COR-L47 (cell line): Measurements from ENCODE around the gene TRAPPC11.
"Not testable (repeated sequence)": the region's sequence is repeated elsewhere in the genome, so short reads cannot be mapped to it uniquely, and the experiment has no call there.

Experiments used
- DNase-seq: peaks from one replicate; lab custom pipeline; 2025; lab: John Stamatoyannopoulos, UW

TRAPPC11 gene

DNA sequence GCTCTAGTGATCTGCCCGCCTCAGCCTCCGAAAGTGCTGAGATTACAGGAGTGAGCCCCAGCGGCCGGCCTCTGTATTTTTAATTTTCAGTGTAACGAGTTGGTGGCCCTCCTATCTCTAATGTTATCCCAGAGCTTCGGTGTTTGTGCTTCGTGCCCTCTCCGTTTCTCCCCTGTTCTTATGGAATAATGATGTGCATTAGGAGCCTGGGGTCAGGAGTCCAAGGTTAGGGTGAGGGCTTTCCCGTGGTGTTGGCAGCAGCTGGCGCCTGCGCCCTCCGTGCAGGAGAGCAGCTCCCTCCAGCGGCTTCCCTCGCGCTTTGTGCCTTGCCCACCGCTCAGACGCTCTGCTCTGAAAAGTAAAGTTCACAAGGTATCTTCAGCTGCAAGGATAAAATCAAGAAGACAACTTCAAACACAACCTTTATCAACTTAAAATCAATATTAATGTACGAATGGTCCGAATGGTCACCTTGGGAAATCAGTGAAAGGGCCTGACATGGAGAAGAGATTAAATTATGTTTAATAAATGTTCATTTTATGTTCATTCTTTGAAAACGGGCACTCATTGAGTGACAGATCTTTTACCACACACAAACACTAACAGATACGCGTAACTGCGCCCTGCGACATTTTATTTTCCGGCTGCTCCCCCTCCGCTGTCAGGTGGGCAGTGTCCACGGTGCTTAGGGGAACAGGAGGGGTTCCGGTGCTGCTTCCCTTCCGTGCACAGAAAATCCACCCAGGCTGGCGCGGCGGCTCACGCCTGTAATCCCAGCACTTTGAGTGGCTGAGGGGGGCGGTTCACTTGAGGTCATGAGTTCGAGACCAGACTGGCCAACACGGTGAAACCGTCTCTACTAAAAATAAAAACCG lies 62.4 kb downstream of the TRAPPC11 start:
- DNase-seq, result no peak

DNA sequence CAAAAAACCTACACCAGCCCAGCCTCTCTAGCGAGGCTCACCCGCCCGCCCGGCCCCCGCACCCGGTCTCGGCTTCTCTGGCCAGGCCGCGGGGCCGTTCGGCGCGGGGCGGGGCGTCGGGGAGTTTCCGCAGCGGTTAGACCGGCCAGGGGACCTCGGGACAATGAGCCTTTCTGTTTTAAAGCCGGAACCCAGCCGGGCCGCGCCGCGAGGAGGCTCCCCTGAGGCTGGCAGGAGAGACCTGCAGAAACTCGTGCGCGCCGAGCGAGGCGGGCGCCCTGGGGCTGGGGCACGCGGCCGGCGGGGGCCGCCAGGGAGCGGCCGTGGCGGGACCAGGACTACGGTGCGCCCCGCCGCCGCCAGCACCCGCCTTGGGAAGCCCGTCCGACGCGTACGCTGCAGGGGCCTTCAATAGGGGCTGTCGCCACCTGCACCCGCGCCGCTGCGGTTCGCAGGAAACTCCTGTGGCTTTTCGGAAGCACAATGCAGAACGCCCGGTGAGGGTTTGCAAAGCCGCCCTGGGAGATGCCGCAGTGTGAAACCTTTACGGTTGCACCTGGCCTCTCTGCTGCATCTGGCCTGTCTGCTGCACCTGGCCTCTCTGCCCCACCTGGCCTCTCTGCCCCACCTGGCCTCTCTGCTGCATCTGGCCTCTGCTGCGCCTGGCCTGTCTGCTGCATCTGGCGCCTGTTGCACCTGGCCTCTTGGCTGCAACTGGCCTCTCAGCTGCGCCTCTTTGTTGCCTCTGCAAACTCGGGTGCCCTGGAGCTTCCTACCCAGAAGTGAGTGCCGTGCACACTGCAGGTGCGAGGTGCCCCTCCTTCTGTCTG lies 63.9 kb downstream of the TRAPPC11 start:
- DNase-seq, result peak; percentile 77

DNA sequence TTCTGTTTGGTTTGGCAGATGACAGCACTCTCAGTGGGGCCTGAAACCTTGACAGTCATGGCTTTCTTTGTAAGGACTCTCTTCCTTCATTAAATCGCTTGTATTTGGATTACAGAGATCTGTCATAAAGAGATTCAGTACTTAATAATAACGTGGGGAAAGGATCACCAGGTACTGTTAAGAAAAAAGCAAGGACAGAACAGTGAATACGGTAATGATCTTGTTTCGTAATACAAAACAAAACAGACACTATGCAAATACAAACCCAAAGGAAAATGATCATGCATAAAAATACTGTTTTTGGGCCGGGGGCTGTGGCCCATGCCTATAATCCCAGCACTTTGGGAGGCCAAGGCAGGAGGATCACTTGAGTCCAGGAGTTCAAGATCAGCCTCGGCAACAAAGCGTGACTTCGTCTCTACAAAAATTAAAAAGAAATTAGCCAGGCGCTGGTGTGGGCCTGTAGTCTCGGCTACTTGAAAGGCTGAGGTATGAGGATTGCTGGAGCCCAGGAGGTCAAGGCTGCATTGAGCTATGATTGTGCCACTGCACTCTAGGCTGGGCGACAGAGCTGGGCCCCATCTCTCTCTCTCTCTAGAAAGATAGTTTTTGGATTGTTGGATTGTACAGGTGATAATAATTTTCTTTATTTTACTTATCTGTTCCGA lies 64.6 kb downstream of the TRAPPC11 start:
- DNase-seq, result no peak

DNA sequence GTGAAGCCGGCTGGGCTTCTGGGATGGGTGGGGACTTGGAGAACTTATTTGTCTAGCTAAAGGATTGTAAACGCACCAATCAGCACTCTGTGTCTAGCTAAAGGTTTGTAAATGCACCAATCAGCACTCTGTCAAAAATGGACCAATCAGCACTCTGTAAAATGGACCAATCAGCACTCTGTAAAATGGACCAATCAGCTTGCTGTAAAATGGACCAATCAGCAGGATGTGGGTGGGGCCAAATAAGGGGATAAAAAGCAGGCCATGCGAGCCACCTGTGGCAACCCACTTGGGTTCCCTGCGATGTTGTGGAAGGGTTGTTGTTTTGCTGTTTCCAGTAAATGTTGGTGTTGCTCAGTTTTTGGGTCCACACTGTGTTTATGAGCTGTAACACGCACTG lies 66.5 kb downstream of the TRAPPC11 start:
- not testable (repeated sequence) for DNase-seq

DNA sequence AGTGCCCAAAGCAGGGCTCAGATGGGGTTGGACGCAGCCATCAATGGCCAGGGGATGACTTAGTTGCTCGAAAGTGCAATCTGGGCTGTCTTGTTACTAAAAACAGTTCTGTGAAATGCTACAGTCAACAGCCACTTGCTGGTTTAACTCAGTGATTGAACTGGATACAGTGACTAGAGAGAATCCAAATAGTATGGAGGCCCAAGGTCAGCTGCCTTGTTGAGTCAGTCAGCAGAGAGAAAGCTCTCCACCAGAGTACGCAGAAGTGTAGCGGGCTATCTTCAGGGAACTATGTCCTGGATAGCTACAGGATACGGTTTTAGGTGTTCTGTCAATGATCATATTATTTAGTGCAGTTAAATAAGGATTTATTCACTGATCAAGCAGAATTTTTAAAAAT lies 68.4 kb downstream of the TRAPPC11 start:
- no peak for DNase-seq

DNA sequence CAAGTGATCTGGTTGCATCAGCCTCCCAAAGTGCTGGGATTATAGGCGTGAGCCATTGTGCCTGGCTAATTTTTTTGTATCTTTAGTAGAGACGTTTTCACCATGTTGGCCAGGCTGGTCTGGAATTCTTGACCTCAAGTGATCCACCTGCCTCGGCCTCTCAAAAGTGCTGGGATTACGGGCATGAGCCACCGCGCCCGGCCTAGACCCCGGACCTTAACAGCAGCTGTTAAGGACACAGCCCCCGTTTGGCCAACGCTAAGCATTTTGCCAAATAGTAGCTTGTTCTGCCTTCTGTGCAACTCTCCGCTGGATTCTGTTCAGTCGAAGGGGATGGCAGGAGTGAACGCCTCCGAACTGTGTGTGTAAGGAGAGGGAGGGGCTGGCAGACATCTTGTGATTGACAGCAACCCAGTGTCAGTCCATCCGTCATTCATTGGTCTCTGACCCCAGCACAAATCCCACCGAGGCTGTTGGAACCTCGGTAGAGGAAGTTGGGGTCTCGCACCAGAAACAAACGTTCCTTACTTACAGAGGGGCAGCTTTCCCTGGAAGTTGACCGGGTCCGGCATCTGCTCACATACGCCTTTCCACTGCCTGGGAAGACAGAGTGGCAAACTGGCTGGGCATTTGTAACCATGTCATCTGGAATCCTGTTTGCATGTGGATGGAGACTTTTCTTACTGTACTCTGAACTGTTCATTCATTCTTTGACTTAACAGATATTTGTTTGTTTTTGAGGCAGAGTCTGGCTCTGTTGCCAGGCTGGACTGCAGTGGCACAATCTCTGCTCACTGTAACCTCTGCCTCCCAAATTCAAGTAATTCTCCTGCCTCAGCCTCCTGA lies 69.4 kb downstream of the TRAPPC11 start:
- DNase-seq, result no peak

DNA sequence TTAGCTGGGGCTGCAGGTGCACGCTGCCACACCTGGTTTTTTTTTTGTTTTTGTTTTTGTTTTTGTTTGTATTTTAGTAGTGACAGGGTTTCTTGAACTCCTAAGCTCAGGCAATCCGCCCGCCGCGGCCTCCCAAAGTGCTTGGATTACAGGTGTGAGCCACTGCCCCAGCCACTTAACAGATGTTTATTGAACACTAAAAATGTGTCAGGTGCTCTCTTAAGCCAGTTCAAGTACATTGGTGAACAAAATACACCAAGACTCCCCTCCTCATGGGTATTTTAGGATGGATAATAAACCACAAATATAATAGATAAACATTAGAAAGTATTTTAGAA lies 69.9 kb downstream of the TRAPPC11 start:
- no peak for DNase-seq

DNA sequence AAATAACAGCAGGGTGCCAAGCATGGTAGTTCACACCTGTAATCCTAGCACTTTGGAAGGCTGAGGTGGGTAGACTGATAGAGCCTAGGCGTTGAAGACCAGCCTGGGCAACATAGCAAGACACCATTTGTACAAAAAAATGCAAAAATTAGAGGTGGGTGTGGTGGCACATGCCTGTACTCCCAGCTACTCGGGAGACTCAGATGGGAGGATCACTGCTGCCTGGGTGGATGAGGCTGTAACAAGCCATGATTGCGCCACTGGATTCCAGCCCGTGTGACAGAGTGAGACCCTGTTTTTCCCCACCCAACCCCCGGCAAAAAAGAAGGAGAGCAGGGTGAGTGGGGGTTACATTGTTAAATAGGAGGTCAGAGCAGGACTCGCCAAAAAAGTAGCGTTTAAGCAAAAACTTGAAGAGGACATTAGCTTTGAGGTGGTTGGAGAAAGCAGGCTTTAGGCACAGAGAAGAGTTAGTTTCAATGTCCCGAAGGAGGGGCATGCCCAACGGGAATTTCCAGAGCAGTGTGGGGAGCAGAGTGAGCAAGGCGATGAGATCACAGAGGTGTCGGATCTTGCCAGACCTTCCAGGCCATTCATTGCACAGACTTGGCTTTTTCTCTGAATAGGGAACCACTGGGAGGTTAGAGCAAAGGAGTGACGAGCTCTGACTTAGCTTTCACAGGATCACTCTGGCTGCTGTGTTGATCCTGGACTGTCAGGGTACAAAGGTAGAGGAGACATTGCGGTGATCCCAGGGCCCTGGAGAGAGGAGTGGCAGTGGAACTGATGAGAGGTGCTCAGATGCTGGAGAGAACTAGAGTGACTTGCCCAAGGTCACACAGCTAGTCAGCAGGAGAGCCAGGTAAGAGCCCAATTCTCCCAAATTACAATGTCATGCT lies 70.6 kb downstream of the TRAPPC11 start:
- no peak for DNase-seq

DNA sequence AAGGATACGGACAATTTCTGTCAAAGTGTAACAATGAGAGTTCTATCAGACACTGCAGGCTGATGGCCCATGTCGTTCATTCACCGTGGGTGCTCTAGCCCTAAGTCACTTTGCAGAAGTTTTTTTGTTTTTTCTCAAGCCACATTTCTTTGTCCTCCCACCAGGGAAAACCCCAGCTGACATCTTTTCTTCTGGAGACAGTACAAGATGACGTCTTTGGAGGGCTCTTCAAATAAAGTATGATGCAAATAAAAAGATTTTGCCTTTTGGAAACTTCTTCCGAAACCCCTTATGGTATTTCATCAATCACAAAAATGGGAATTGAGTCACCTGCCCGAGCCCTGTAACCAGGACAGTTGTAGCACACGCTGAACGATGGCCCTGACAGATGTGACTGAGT lies 73.2 kb downstream of the TRAPPC11 start:
- DNase-seq, result no peak

DNA sequence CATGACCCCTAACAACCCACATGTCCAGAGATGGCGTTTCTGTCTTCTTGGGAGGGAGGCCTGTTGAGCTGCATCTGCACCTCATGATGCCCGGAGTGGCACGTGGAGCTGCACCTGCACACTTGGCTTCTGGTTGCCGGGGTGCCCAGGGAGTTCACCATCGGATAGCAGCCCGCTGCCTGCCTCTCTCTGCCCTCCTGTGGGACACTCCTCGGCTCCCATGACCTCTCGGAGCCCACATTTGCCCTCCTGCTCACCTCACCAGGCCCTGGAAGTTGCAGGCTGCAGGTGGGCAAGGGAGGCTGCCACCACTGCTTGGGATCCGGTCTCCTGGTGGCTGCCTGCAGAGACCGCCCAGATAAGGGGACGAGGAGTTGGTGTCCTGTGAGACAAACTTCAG lies 74.1 kb downstream of the TRAPPC11 start:
- DNase-seq, result no peak

DNA sequence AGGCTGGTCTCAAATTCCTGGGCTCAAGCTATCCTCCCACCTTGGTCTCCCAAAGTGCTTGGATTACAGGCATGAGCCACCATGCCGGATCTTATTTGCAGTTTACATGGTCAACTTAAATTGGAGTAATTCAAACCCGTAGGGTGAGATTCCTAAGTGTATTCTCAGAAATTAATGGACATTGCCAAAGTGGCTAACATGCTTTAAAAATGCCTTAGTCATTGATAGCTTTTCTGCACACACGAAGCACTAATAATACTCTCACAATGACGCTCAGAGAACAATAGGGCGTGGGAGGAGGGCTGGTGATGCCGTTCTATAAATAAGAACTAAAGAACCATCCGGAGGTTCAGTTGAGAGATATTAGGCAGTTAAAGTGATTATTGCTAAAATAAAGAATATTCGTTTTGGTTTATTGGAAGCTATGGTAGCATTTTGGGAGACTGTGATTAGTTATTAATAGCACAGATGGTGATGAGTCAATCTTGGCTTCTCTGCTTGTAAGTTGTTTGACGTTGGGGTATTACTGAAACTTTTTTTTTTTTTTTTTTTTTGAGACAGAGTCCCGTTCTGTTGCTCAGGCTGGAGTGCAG lies 79.1 kb downstream of the TRAPPC11 start:
- DNase-seq, result no peak

DNA sequence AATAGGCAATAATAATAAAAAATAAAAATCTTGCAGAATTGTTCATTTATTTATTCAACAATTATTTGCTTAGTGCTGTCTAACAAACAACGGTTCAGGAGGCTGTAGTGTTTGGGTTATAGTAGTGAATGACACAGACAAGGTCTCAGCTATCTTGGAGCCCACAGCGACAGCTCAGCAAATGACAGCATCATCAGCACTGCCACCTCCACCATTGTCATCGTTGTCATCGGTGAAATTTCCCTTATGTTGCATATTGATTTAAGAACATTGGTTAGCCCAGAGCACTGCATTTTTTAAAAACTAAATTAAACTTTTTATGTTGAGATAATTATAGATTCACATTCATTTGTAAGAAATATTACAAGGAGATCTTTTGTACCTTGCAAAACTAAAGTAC lies 79.9 kb downstream of the TRAPPC11 start:
- no peak for DNase-seq

DNA sequence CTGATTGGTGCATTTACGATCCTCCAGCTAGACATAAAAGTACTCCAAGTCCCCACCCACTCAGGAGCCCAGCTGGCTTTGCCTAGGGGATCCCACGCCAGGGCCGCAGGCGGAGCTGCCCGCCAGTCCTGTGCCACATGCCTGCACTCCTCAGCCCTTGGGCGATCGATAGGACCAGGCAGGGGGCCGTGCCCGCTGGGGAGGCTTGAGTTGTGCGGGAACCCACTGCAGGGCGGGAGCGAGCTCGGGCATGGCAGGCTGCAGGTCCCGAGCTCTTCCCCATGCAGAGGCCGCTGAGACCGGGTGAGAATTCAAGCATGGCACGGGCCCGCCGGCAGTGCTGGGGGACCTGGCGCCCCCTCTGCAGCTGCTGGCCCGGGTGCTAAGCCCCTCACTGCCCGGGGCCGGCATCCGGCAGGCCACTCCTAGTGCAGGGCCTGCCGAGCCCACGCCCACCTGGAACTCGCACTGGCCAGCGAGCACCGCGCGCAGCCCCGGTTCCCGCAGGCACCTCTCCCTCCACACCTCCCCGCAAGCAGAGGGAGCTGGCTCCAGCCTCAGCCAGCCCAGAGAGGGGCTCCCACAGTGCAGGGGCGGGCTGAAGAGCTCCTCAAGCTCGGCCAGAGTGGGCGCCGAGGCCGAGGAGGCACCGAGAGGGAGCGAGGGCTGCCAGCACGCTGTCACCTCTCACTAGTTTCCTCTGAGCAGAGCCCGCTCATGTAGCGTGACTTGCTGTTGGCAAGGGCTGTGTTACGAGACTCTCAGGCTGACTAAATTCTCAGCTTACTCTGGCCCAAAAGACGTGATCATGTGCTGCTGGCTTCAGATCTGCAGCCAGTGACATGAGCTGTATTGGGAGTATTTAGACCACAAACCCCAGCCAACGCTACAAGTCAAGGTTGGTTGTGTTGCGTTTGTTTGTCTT lies 87.5 kb downstream of the TRAPPC11 start:
- no peak for DNase-seq

DNA sequence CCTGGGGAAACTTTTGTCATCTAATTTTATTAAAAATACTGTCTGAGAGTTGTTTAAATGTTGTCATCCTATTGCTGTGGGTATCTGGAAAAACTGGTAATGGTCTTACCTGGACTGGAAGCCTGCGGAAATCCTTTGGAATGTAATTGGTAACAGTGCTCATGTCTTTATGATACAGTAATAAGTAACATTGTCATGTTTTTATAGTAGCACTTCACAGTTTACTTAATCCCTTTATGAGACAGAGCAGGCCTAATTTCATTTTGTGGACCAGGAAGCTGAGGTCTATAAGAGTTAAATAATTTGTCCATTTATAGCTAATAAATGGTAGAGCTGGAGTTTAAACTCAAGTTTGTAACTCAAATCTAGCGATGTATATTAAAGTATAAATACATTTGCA lies 88.3 kb downstream of the TRAPPC11 start:
- no peak for DNase-seq

DNA sequence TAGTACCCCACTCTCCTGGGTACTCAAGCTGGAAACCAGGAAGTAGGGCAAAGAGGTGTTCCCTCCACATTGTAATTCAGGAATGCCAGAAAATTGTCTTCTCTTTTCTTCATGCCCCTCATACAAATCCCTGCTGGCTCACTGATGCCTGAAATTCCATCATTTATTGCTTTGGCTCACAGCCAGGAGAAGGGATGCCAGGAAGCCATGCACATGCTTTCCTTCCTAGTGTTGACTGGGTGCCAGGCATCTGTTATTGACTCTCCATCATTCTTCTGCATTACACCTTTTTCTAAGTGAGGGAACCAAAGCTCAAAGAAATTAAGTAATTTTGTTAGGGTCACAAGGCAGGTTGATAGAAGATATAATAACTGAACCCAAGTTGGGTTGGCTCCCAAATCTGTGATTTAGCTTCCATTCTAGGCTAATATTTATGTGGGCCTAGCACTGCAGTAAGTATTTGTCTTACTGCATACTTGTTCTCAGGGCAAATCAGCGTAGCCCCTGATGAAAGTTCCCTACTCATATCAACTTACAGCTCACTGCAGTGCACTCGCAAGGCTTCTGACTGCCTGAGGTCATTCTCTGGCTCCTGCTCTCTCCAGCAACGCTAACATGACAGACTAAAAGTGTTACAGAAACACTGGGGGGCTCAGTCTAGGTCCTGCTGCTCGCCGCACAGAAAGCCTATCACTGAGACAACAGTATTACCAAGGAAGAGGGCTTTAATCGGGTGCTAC lies 89.0 kb downstream of the TRAPPC11 start:
- DNase-seq, result peak; percentile 10

DNA sequence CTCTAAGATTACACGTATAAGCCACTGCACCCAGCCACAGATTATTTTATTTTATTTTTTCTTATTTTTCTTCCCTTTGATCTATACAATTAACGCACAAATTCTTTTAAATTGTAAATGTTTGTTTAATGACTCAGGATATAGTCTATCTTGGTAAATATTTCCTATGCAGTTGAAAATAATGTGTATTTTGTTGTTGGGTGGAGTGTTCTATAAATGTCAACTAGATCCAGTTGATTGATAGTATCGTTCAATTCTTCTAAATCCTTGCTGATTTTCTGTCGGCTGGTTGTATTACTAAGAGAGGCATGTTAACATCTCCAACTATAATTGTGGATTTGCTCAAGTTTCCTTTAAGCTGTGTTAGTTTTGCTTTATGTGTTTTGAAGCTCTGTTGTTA lies 92.0 kb downstream of the TRAPPC11 start:
- no peak for DNase-seq

DNA sequence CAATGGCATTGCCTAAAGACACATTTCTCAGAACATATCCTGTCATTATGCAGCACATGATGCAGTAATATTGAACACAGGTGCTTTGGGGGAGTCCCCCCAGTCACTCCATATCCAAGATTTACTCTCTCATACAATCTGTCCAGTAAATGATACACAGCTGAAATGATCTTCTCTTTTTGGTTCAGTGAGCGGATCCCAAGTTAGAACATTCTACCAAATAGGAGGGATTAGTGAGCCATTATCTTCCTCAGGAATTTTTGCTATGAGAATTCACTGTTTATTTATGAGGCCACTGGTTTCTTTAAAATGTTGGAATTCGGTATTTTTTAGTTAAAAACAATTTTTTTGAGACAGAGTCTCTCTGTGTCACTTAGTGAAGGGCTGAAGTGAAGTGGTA lies 96.5 kb downstream of the TRAPPC11 start:
- no peak for DNase-seq

DNA sequence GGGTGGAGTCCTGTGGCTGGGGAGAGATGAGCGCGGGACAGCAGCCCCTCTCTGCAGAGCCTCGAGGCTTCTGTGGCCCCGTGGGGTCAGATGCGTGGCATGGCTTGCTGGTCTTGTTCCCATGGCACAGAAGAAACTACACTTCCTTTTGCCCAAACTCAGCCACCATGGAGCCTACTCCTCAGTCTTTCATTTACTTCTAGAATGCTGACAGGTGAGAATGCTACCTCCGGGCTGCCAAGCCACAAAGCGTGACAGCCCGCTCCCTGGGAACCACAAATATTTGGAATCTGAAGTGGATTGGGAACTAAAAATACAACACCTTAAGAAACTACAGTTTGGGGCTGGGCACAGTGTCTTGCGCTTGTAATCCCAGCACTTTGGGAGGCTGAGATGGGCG lies 98.0 kb downstream of the TRAPPC11 start:
- no peak for DNase-seq
